ENCODE results near the gene PIK3AP1.
"Not testable (repeated sequence)": the region's sequence is repeated elsewhere in the genome, so short reads cannot be mapped to it uniquely, and the experiment has no call there.

The PIK3AP1 gene

GRCh38 chr10:96697438-96697837, 22.9 kb downstream of the PIK3AP1 start:
- DNase-seq (ENCODE audit: low read depth in 2 of 2) = no peak

DNA sequence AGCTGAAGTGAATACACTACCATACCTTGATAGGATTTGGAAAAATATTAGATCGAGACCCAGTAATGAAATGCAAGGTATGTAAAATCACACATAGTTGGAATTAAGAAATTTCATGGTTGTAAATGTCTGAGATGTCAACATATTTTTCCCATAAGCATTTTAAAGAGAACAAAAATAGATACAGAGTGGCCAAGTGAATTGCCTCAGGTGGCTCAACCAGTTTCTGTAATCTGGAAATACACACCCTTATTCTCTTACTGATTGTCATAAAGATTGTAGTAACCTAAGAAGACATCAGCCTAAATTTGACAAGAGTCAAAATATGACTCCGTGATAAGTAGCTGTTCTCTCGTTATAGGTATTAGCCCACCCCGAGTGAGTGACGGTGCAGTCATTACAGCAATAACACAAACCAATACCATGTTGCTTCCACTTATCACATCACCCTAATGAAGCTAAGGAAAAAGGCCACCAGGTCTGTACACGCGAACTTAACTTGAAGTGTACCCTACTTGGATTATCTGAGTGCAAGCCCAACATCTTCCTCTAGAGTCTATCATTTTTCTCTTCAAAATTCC, 23.4 kb downstream of the PIK3AP1 start:
- DNase-seq (ENCODE audit: low read depth in 2 of 2) = no peak

DNA sequence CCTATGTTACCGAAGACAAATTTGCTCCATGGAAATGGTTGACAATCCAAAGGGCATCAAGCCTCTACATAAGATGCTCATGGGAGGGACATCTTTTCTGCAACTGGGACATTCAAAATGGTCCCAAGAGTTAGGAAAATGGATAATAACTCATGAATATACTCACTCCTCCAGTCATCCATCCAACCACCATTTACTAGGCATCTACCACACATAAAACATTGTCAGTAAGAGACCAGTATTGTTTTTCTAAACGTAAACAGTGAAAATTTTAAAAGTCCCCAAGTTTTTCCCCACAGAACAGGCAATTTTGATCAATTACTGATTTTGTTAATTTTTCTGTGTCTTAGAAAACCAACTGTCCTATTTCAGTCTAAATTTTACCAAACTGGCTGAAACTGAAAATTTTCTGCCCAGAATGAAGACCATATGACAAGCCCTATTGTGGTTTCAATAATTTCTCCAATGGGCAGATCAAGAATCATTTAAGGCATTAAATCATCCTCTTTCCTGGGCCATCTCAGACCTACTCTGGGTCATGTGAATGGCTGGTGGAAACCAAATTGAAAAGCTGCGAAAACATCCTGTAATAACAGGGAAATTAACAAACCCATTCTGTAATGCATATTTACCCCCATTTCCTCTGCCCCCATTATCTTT, 24.2 kb downstream of the PIK3AP1 start:
- no peak for DNase-seq (ENCODE audit: low read depth in 2 of 2)

DNA sequence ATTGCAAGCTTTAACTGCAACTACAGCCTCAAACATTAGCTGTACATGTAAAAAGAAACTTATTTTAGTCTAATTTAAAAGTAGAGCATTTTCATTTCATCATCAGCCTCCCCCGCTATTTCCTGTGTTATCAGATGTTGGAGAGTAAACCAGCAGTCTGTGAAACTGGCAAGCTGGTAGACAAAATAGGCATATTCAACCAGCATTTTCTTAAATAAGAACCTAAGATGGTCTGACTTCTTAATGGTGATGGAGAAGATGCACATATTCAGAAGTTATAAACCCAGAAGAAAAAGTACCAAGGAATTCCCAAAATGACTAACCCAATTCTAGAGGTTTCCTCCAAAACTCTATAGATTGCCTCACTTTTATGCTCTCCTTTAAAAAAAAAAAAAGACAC, 24.9 kb downstream of the PIK3AP1 start:
- DNase-seq (ENCODE audit: low read depth in 2 of 2) = no peak

DNA sequence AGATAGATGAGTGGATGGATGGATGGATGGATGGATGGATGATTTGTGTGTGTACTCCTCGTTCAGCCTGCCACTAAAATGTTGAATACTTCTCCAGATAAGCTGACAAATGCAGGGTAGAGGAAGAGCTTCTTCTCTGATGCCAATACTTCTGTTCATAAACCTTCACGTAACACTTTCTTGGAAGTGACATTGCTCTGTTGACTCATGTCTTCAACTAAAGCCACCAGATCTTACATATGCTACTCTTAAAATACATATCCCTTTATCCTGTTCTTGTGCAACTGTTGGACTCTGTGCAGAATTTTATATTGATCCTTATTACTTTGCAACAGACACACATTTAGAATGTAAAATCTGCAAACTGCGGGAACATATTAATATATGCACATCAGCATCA, 26.9 kb downstream of the PIK3AP1 start:
- DNase-seq (ENCODE audit: low read depth in 2 of 2) = no peak

- DNase-seq (ENCODE audit: low read depth in 2 of 2) = no peak
Measured at GRCh38 chr10:96692427-96692826, 27.9 kb downstream of the PIK3AP1 start.

DNA sequence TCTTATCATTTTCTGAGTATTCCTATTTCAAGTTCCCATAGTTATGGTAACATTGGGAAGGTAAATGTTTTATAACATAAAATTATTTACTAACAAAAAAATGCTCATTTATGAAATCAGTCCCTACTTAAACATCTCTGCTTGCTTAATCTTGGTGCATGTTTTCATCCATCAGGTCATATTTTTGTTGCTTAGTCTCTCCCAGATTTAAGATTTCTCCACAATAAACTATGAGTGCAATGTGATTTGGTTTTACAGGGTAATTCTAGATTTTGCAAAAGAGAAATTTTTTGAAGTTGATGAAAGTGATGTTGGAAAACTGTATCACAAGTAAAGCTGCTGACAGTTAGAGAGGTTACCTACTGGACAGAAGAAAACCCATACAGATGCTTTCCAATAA, 28.6 kb downstream of the PIK3AP1 start:
- DNase-seq (ENCODE audit: low read depth in 2 of 2) = no peak

- no peak for DNase-seq (ENCODE audit: low read depth in 2 of 2)
Measured at GRCh38 chr10:96690755-96691730, 29.3 kb downstream of the PIK3AP1 start.

GRCh38 chr10:96688789-96689188, 31.5 kb downstream of the PIK3AP1 start:
- DNase-seq (ENCODE audit: low read depth in 2 of 2) = no peak

DNA sequence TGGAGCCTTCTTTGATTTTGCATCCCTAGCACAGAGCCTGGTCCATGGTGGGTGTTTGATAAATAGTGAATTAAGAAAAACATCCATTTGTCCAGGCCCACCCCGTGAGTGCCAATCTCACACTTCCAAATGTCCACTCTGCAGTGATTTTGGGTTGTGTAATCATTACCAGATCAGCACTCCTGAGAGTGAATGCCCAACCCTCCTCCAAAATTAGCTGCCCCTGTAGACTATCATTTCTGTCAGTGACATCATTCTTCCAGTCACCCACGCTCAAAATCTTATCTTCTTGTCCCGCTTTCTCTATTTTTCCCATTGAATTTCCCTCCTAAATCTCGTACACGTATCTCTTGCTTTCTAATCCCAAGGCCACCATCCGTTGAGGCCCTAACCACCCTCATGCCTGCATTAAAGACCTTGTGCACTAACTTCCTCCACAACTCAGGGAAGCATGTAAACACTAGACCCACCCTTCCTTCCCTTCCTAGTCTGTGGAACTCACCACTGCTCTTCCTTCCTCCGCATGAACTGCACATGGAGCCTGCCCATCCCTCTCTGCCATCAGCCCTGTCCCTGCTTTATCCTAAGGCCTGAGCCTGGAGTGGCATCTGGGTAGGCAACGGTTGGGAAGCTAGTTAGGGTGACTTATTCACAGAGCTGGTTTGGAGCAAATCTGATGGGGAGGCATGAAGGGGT, 32.8 kb downstream of the PIK3AP1 start:
- no peak for DNase-seq (ENCODE audit: low read depth in 2 of 2)

- DNase-seq (ENCODE audit: low read depth in 2 of 2) = no peak
Measured at GRCh38 chr10:96686514-96686913, 33.8 kb downstream of the PIK3AP1 start.

DNA sequence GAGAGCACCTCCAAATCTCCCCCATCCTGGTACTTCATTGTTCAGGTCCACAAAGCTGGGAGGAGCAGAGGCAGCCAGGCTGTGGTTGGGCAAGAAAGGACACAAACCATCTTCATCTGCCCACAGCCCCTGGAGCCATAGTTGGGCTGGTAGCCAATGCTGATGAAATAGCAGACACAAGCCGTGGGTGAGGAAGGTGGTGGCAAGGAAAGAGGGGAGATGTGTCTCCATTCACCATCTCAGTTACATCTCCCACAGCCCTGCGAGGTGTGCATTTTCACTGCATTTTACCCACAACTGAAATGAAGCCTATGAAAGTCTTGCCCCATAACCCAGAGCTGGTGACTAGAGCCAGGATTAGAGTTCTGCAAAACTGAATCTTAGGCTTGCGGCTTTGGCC, 35.0 kb downstream of the PIK3AP1 start:
- DNase-seq (ENCODE audit: low read depth in 2 of 2) = no peak

DNA sequence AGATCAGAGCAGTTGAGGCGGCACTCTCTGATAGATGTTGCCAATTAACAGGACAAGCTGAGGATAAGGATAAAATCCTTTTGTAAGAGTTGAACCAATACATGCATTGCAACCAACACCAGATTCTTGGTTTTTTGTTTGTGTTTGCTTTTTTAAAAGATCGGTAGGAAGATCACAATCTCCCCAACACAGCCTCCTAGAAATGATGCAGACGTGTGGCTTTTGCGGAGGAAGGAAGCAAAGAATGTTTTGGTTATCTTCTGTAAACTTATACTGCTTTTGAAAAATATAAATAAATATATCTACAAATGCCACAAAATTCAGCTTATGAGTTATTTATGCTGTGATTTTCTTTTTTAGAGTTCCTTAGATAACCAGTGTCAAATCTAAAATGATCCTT, 35.5 kb downstream of the PIK3AP1 start:
- no peak for DNase-seq (ENCODE audit: low read depth in 2 of 2)

DNA sequence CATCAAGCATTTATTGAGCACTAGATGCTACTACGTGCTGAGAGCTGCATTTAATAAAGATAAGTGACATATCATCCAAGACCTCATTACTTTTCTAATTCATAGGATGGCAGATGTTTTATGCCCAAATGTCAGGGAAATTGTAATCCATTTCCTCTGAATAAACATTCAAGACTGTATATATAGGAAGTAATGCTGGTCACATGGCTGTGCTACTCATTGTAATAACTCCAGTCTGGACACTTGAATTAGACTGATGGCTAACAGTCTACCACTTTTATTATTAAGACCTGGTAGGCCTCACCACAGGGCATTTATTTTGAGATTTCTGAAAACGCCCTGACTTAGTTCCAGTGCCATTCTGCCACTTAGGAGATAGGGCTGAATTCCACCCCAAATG, 36.6 kb downstream of the PIK3AP1 start:
- no peak for DNase-seq (ENCODE audit: low read depth in 2 of 2)

DNA sequence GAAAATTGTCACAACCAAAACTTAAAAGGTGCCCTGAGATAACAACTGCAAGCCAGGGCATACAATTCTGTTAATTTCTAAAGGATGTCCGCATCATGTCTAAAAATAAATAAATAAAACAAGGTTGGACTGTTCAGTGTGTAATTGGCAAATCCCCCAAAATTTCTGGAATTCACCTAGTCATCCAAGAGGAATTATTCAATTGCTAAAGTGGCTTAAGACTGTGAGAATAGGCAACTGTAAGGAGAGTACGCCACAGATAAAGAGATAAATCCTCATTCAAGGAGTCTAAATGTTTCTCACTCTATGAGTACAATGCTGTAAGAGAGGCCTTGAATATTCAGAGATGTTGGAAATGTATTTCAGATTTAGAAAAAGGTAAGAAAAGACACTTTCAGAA, 37.2 kb downstream of the PIK3AP1 start:
- no peak for DNase-seq (ENCODE audit: low read depth in 2 of 2)

DNA sequence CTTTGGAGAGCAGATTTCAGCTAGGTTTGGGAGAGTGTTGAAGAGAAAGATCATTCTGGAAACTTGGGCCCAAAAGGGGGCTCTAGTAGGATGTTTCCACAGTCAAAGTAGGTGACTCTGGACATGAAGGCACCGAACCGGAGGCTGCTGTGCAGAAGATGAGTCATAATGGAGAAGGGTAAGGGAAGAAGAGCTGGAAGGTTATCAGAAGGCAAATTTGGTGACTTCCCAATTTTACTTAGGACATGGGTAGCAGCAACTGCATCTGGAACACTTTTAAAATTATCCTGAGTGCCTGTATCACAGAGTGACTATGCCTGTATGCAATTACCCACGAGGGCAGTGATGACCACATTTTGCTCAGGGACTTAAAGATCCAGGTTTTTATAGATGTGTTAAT, 38.8 kb downstream of the PIK3AP1 start:
- no peak for DNase-seq (ENCODE audit: low read depth in 2 of 2)

DNA sequence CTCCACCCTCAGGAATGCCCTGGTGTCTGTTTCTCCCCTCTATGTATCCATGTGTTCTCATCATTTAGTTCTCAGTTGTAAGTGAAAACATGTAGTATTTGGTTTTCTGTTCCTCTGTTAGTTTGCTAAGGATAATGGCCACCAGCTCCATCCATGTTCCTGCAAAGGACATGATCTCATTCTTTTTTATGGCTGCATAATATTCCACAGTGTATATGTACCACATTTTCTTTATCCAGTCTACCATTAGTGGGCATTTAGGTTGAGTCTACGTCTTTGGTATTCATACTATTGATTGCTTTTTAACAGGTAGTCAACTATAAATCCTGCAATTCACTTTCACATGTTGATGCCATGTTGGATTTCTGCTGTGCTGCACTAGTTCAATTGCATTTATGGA, 39.9 kb downstream of the PIK3AP1 start:
- not testable (repeated sequence) for DNase-seq (ENCODE audit: low read depth in 2 of 2)

- no peak for DNase-seq (ENCODE audit: low read depth in 2 of 2)
Measured at GRCh38 chr10:96678725-96679124, 41.6 kb downstream of the PIK3AP1 start.

GRCh38 chr10:96676272-96677112, 43.8 kb downstream of the PIK3AP1 start:
- DNase-seq (ENCODE audit: low read depth in 2 of 2) = no peak

DNA sequence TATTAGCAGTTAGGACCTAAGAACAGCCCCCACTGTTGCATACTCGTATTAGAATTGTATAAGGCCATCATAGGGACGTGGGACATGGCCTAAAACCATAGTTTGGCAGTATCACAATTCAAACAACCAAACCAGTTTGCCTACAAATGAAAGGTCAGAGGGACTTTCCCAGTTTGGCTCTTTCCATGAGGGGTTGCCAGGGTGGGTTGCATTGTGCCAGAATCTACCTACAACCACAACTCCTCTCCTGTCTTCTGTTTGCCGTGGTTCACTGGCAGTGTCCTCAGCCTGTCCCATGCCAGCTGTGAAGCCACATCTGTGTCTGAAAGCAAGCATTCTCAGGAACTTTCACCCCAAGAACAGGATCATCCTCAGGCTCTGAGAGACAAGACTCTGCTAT, 44.5 kb downstream of the PIK3AP1 start:
- DNase-seq (ENCODE audit: low read depth in 2 of 2) = no peak

All from stimulated activated CD8-positive, alpha-beta memory T cell treated with anti-CD3 and anti-CD28 coated beads, Interleukin-7, amount 100 ng/mL, for 1 hour (primary cell).